Measurements from ENCODE around the gene AGAP1.

The AGAP1 gene

GRCh38 chr2:235641956-235642355 is 148.1 kb downstream of the AGAP1 start:
- DNase-seq = no peak

GRCh38 chr2:235642446-235643098 is 148.7 kb downstream of the AGAP1 start:
- no peak for DNase-seq

DNA sequence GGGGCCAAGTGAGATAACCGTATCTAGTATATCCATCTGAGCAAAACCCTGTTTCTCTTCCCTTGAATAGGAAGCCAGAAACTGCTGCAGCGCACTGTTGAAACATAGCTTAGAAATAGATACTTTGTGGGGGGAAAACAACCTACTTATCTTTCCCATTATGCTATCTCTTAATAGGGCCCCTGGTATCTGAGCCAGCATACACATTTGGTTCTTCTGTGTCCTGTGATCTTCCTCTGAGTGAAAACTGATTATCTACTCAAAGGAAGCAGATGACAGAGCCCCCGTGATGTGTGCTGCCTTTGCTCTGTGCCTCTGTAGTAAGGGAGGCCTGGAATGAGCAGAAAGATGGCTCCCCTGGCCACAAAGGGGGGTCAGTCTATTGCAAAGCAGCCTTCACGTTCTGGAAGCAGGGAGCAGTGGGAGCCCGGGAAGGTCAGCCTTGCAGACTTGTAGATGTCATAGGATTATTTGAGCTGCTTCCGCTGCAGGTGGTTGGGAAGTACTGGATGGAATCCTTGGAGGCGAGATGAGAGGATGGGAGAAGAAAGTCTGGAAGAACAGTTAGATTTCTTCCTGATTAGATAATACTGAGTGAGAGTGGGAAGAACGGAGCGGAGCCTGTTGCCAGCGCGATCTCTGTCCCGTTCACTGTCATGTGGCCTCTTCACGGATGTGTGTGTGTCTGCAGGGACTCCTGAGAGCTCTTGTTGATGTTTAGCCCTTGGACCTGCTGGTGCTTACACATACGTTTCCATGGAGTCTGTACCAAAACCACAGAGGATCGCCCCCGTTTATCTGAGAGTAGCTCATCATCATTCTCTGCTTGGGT is 150.1 kb downstream of the AGAP1 start:
- DNase-seq = no peak

DNA sequence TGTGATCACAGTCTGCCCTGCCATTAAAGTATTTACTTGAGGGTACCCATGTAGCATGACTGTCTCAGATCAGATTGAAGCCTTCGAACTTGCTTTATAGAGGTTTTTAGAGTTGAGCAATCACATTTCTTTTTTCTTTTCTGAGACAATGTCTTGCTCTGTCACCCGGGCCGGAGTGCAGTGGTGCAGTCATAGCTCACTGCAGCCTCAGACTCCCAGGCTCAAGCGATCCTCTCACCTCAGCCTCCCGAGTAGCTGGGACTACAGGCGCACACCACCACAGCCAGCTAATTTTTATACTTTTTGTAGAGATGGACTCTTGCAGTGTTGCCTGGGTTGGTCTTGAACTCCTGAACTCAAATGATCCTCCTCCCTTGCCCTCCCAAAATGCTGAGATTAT is 153.4 kb downstream of the AGAP1 start:
- DNase-seq = no peak

GRCh38 chr2:235647877-235648276 is 154.0 kb downstream of the AGAP1 start:
- DNase-seq = no peak

DNA sequence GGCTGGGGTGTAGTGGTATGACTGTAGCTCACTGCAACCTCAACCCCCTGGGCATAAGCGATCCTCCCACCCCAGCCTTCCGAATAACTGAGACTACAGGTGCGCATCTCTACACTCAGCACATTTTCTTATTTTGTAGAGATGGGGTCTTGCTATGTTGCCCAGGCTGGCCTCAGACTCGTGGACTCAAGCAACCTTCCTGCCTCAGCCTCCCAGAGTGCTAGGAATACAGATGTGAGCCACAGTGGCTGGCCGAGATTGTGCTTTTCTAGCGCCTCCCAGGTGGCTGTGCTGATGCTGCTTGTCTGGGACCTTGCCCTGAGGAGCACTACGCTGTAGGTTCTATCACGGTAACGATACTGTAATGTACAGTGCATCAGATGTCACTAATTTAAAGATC is 155.6 kb downstream of the AGAP1 start:
- DNase-seq = no peak

- no peak for DNase-seq
Observed at GRCh38 chr2:235651643-235652042, 157.8 kb downstream of the AGAP1 start.

- DNase-seq = no peak
Observed at GRCh38 chr2:235654103-235654813, 160.4 kb downstream of the AGAP1 start.

GRCh38 chr2:235658351-235659174 is 164.7 kb downstream of the AGAP1 start:
- DNase-seq = no peak

DNA sequence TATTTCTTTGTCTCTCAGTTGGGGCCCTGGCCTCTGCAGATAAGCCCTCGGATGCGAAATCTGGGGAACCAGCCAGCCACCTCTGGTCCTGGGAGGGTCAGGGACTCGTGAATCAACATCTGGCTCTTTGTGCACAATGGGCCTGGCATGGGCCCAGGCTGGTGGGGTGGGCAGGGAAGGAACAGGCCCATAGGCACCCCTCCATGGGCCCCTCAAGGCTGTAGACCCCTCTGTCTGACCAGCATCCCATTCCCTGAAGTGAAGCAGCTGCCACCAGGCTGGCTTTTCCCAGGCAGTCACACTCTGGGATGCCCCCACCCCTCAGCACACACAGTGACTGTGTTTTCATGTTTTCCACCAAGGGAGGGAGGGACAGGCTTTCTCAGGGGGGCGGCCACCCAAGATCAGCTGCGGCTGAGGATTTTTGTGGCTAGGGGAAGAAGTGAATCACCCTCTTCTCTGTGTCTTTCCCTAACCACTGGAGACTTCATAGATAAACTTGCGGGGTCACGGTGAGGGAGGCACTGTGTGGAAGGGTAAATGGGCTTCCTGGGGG is 166.0 kb downstream of the AGAP1 start:
- DNase-seq = no peak

GRCh38 chr2:235660484-235661082 is 166.7 kb downstream of the AGAP1 start:
- no peak for DNase-seq

DNA sequence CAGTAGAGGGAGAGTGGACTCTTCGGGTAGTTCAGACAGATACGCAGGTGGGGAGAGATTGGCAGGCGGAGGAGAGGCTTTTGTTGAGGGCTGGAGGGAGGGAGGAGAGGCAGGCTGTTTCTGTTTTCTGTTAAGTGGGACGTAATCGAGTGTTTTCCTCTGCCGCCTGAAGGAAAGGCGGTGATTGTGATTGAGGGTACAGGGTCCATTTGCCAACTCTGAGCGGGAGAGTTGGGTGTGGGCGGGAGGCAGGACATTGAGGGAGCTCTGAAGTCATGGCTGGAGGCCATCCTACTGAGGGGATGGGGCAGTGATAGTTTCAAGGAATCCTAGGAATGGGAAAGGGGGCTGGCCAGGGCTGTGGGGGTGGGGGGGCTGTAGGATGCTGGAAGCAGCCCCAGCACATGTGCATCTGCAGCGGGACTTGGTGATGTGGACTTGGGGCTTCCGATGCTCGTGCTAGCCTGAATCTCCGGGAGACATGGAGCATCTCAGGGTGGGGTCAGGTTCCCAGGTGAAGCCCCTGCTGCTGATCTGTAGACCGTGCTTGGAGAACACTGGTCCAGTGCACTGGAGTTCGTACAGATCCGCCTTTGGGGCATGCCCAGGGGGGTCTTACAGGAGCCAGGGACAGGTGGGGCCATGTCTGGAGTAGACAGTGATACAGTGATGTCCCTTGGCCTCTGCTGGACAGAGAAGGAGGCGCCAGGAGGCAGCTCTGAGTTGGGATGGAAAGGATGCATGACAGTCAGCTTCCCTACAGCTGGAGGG is 167.5 kb downstream of the AGAP1 start:
- no peak for DNase-seq

GRCh38 chr2:235661952-235662351 is 168.1 kb downstream of the AGAP1 start:
- DNase-seq = no peak

DNA sequence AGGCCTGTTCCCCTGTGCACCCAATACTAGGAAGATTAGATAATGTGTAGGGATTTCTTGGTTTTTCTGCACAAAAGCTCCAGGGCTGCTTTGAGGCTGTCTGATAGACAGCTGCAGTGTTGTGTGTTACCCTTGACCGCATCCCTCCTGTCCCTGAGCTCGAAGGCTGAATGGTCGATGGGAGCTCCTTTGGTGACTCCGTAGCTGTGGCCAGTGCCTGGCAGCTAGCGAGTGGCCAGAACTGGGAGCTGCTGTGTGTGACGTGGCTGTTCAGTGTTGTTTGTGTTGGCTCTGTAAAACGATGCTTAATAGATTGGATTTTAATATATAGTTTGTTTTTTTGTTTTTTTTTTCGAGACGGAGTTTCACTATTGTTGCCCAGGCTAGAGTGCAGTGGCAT is 170.0 kb downstream of the AGAP1 start:
- no peak for DNase-seq

GRCh38 chr2:235665661-235666212 is 171.9 kb downstream of the AGAP1 start:
- DNase-seq = no peak

DNA sequence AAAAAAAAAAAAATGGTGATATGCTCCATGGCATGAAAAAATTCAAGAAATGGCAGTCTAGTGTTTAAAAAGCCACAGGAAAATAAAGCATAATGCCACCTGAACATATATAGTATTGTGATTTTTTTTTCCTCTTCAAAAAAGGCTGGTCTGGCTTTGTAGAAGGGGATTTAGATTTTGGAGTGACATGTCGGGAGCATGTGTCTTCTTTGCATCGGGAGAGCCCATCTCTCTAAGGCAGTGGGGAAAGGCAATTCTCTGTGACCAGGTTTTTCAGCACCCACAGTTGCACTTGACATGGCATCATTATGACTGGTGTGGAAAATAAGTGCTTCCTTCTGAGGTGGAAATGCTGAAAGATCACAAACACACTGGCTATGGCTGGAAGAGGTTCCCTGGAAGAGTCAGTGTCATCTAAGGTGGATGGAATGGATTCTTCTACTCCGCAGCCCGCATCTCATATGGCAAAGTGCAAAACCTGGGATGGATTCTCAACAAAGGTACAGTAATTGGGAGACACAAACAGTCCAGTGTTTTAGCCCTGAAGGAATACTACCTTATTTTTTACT is 172.5 kb downstream of the AGAP1 start:
- DNase-seq = no peak

DNA sequence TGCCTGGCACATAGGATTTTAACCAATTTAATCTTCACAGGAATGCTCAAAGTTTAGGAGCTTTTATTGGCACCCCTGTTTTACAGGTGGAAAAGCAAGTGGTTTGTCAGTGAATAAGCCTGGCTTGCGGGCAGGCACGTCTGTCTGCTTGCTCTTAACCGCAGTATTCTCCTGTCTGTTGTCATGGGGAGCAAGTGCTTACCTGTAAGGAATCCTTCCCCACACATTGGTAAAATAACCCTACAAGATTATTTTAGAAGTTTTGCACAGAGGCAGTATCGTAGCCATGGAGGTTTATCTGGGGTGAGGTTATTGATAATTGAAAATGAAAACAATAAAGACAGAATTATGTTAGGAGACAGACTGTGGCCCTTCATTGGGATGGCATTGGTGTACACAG is 174.9 kb downstream of the AGAP1 start:
- DNase-seq = no peak

GRCh38 chr2:235669269-235669831 is 175.5 kb downstream of the AGAP1 start:
- DNase-seq = no peak

DNA sequence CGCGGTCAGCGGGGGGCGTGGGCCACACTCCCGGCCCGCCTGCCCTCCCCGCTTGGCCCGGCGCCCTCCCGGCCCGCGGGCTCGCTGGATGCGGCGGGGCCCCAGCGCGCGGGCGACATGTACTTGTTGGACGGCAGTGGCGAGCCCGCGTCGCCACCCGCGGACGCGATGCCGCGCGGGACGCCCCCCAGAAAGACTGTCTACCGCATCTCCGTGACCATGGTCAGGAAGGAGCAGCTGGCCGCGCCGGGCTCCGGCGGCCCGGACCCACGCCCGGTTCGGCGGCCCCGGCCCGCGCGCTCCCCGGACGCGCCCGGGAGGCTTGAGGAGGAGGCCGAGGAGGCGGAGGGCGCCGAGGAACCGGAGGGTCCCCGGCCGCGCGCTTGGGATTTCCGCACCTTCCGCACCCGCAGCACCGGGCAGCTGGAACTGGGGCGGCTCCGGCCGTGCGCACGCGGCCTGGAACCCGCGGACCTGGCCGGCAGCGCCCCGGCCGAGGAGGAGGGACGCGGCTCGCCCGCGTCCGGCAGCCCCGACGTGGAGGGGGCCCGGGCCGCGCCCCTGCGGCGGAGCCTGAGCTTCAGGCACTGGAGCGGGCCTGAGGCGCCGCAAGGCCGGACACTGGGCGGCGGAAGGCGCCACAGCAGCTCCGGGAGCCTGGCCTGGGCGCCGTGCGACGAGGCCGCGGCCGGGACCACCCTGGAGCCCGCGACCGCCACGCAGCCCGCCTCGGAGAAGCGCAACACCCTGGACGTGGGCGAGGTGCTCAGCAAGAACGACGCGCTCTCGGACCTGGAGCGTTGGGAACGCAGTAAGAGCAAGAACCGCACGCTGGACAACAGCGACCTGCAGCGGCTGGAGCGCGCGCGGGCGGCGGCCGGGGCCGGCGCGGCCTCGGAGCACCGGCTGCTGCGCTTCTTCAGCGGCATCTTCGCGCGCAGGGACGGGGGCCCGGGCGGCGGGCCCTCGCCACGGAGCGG is 176.4 kb downstream of the AGAP1 start:
- DNase-seq = no peak
